K562 (cell line): ENCODE results near the gene UBE2J2. TPM values are rescaled to one million over a fixed set of nuclear protein-coding genes. Genes with fewer than 3 reads are reported as not detected.

Source experiments
- ATAC-seq: fragments of 200-7000 bp; cut with Tn5 transposase; 3 replicates; pipeline ENCODE4 v1.9.1; 2020; ENCODE audit warnings: moderate library complexity
- BruUV-seq: library from RNA; stranded (reverse); fragments of 400-500 nt; replicated peaks from 2 replicates; lab custom pipeline; 2021; lab: Mats Ljungman, UMichigan
- CTCF ChIA-PET: fragments of 300-600 bp; formaldehyde crosslinking; extraction: SDS; loops from one replicate; lab custom pipeline; 2021; ENCODE audit warnings: low intra/inter-chr PET ratio; lab: Yijun Ruan, JAX
- POLR2A ChIA-PET: fragments of 300-600, 350-650 bp; sonication (Branson Sonifier 250); formaldehyde crosslinking; extraction: SDS; loops from one replicate; lab custom pipeline; 2021; ENCODE audit warnings: antibody characterized with exemption, inconsistent platforms; lab: Yijun Ruan, JAX
- DNase-seq, 4 experiments: peaks; one replicate each; pipeline versions ENCODE4 v3.0.0 to v3.0.0-alpha.2; 2011 to 2018; ENCODE audit warnings: low spot score in 3 of 4, mixed read lengths in 3 of 4; ENCODE audit errors: extremely low read depth in 1 of 4
- FAIRE-seq: peaks from 2 replicates; lab custom pipeline; 2011; peaks lifted over from hg19 to GRCh38; lab: Jason Lieb, UNC
- H2AFZ ChIP-seq: 2 replicates; pipeline ENCODE4 v1.6.0; 2011; ENCODE audit warnings: low read depth, low read length, control low read depth, inconsistent platforms
- H3K27ac ChIP-seq: fragments of 200-600 bp; 3 replicates; pipeline ENCODE4 v1.8.0; 2011; ENCODE audit warnings: low read depth, mild to moderate bottlenecking, control low read depth, inconsistent platforms, low read length, moderate library complexity, mixed read lengths; ENCODE audit errors: extremely low read depth
- H3K27me3 ChIP-seq, 2 experiments: fragments of 300-600 bp in 1 of 2; 2 replicates in 1 of 2; 3 replicates in 1 of 2; pipeline versions ENCODE4 v1.6.0 to v1.8.0; 2011; ENCODE audit warnings: inconsistent platforms in 2 of 2, low read length in 2 of 2, mild to moderate bottlenecking in 1 of 2, mixed read lengths in 1 of 2, moderate library complexity in 1 of 2; ENCODE audit not compliant: control insufficient read depth in 2 of 2, insufficient read depth in 2 of 2
- H3K36me3 ChIP-seq: fragments of 300-600 bp; 3 replicates; pipeline ENCODE4 v1.8.0; 2011; ENCODE audit warnings: mild to moderate bottlenecking, low read length, inconsistent platforms; ENCODE audit not compliant: control insufficient read depth, insufficient read depth
- H3K4me1 ChIP-seq, 2 experiments: fragments of 200-600 bp in 1 of 2; replicated peaks in 1 of 2; 2 replicates in 1 of 2; 3 replicates in 1 of 2; pipeline versions ENCODE4 v1.5.1 to v1.8.0; 2011; ENCODE audit warnings: inconsistent platforms in 2 of 2, low read length in 2 of 2, mild to moderate bottlenecking in 1 of 2, mixed read lengths in 1 of 2, moderate library complexity in 1 of 2; ENCODE audit not compliant: control insufficient read depth in 2 of 2, insufficient read depth in 2 of 2
- H3K4me2 ChIP-seq: 2 replicates; pipeline ENCODE4 v1.6.1; 2011; ENCODE audit warnings: low read length, control low read depth, inconsistent platforms, mixed read lengths; ENCODE audit not compliant: insufficient read depth
- H3K4me3 ChIP-seq: fragments of 200-600 bp; sonication (generic), shearing (Covaris generic); 2 replicates; pipeline ENCODE4 v1.5.1; 2016; ENCODE audit warnings: control low read depth, inconsistent platforms
- H3K79me2 ChIP-seq: fragments of 200-600 bp; 3 replicates; pipeline ENCODE4 v1.8.0; 2011; ENCODE audit warnings: low read length, inconsistent platforms; ENCODE audit not compliant: control insufficient read depth, insufficient read depth
- H3K9ac ChIP-seq, 2 experiments: 2 replicates each; pipeline versions ENCODE4 v1.6.0 to v1.6.1; 2011; ENCODE audit warnings: low read depth in 2 of 2, low read length in 2 of 2, control low read depth in 1 of 2, inconsistent platforms in 1 of 2, mild to moderate bottlenecking in 1 of 2, mixed read lengths in 1 of 2; ENCODE audit not compliant: insufficient read depth in 1 of 2
- H3K9me1 ChIP-seq: one replicate; pipeline ENCODE4 v1.6.0; 2011; ENCODE audit warnings: inconsistent platforms, mild to moderate bottlenecking, low read length, moderate library complexity; ENCODE audit not compliant: control insufficient read depth, insufficient read depth
- H3K9me3 ChIP-seq: replicated peaks from 2 replicates; pipeline ENCODE4 v1.5.1; 2011; ENCODE audit warnings: low read depth, low read length, inconsistent platforms; ENCODE audit not compliant: control insufficient read depth, insufficient read depth
- H4K20me1 ChIP-seq: replicated peaks from 2 replicates; pipeline ENCODE4 v1.6.1; 2011; ENCODE audit warnings: low read length, inconsistent platforms, mixed read lengths; ENCODE audit not compliant: control insufficient read depth, insufficient read depth
- ATF7 ChIP-seq: fragments of 450-650 bp; IDR thresholded peaks from 2 replicates; pipeline ENCODE4 v1.7.1; 2014; ENCODE audit warnings: mild to moderate bottlenecking, moderate library complexity
- CCNT2 ChIP-seq: IDR thresholded peaks from 2 replicates; pipeline ENCODE4 v1.6.1; 2011; ENCODE audit warnings: borderline replicate concordance, low read depth, mild to moderate bottlenecking, moderate library complexity, mixed read lengths, low read length; ENCODE audit not compliant: insufficient read length; ENCODE audit errors: extremely low read depth
- GTF2E2 ChIP-seq: fragments of 200-800 bp; sonication (Bioruptor generic); IDR thresholded peaks from 2 replicates; pipeline ENCODE4 v1.6.1; 2016; ENCODE audit warnings: missing genetic modification characterization, missing compliant biosample characterization
- HCFC1 ChIP-seq: IDR thresholded peaks from 2 replicates; pipeline ENCODE4 v1.6.1; 2012; ENCODE audit warnings: low read depth, low read length, improper control_type of control experiment
- MECOM ChIP-seq: fragments of 250-450 bp; sonication (Bioruptor Pico); IDR thresholded peaks from 2 replicates; pipeline ENCODE4 v1.8.0; 2022; ENCODE audit warnings: inconsistent platforms
- PHF8 ChIP-seq: fragments of 200-600 bp; sonication (generic); IDR thresholded peaks from 2 replicates; pipeline ENCODE4 v1.6.1; 2012; ENCODE audit warnings: mixed run types, mild to moderate bottlenecking, inconsistent platforms, low read length, moderate library complexity, borderline replicate concordance
- POLR2AphosphoS2 ChIP-seq: IDR thresholded peaks from 2 replicates; pipeline ENCODE4 v1.6.1; 2012; ENCODE audit warnings: low read length, improper control_type of control experiment
- POLR2B ChIP-seq: fragments of 450-650 bp; IDR thresholded peaks from 2 replicates; pipeline ENCODE4 v1.6.1; 2018; ENCODE audit warnings: low read depth; ENCODE audit not compliant: partially characterized antibody
- PRMT5 ChIP-seq: sonication (generic); formaldehyde crosslinking; IDR thresholded peaks from 2 replicates; pipeline ENCODE4 v1.5.0; 2020; ENCODE audit warnings: missing genetic modification reagents
- RFX1 ChIP-seq: fragments of 450-650 bp; IDR thresholded peaks from 2 replicates; pipeline ENCODE4 v1.6.1; 2016; ENCODE audit warnings: mild to moderate bottlenecking, moderate library complexity
- SMARCA5 ChIP-seq: fragments of 450-650 bp; IDR thresholded peaks from 2 replicates; pipeline ENCODE4 v1.6.1; 2016
- TAF7 ChIP-seq: fragments of 450-650 bp; IDR thresholded peaks from 2 replicates; pipeline ENCODE4 v1.6.1; 2016; ENCODE audit warnings: missing genetic modification characterization, missing compliant biosample characterization
- TCF7 ChIP-seq: sonication (generic); IDR thresholded peaks from 2 replicates; pipeline ENCODE4 v1.6.1; 2016; ENCODE audit warnings: antibody characterized with exemption, borderline replicate concordance
- ZNF133 ChIP-seq: fragments of 250-450 bp; sonication (Bioruptor Pico); IDR thresholded peaks from 2 replicates; pipeline ENCODE4 v1.4.0; 2020; ENCODE audit warnings: mild to moderate bottlenecking
- WGBS: fragments of 100-300 bp; shearing (Covaris generic); methylation state at CpG from one replicate; pipeline ENCODE4 v1.1.6; 2016; ENCODE audit warnings: low coverage, mixed read lengths; ENCODE audit not compliant: insufficient coverage; ENCODE audit errors: missing lambda C conversion rate; 5-methylcytosine and 5-hydroxymethylcytosine counted together
- in situ Hi-C: fragments of 300-500 bp; cut with MboI; formaldehyde crosslinking; loops from 4 replicates; pipeline ENCODE4 v1.15.0; 2018; ENCODE audit warnings: inconsistent platforms, mixed read lengths
- intact Hi-C: fragments of 100-400 bp; cut with micrococcal nuclease; formaldehyde crosslinking; loops from 2 replicates; pipeline ENCODE4 v1.14.2; 2022
- polyA plus RNA-seq, 8 experiments: library from polyadenylated mRNA; depleted of rRNA in 4 of 8; stranded (reverse) in 5 of 8; unstranded in 3 of 8; fragments of >200 nt; fragmentation: Nextera tagmentation in 2 of 8; fragmentation: Illumina TruSeq in 1 of 8; extraction: Ambion mirVana in 2 of 8; extraction: Trizol in 1 of 8; gene quantifications; 2 replicates each; pipeline versions ENCODE4 v1.2.1 to v1.2.3, GENCODE V29; 2011 to 2014; ENCODE audit warnings: inconsistent platforms in 1 of 8, missing spikeins in 1 of 8
- total RNA-seq, 7 experiments: library from RNA; depleted of rRNA in 6 of 7; stranded (reverse); fragments of >200 nt in 6 of 7; fragmentation: Illumina TruSeq in 2 of 7; extraction: Trizol in 2 of 7; gene quantifications; 2 replicates each; pipeline versions ENCODE4 v1.2.1 to v1.2.3, GENCODE V29; 2011 to 2021; ENCODE audit warnings: low replicate concordance in 1 of 7
- TF ChIP-seq, protein P1 (sequence below): sonication (generic); formaldehyde crosslinking; IDR thresholded peaks from 2 replicates; pipeline ENCODE4 v1.8.0; 2022; ENCODE audit warnings: missing genetic modification reagents, mild to moderate bottlenecking, moderate library complexity, borderline replicate concordance
- TF ChIP-seq, protein P2 (sequence below): sonication (generic); formaldehyde crosslinking; IDR thresholded peaks from 2 replicates; pipeline ENCODE4 v1.5.0; 2020; ENCODE audit warnings: missing genetic modification reagents
- TF ChIP-seq, protein P3 (sequence below): sonication (generic); formaldehyde crosslinking; IDR thresholded peaks from 2 replicates; pipeline ENCODE4 v1.9.0; 2022; ENCODE audit warnings: mild to moderate bottlenecking, missing genetic modification reagents
- TF ChIP-seq, protein P4 (sequence below), 2 experiments: fragments of 450-650 bp in 1 of 2; sonication (generic) in 1 of 2; formaldehyde crosslinking in 1 of 2; IDR thresholded peaks in 1 of 2; conservative IDR thresholded peaks in 1 of 2; 2 replicates each; pipeline versions ENCODE4 v1.6.1 to v1.8.1; 2016 to 2023; ENCODE audit warnings: mild to moderate bottlenecking in 2 of 2, moderate library complexity in 2 of 2, inconsistent platforms in 1 of 2, missing genetic modification reagents in 1 of 2

Gene UBE2J2
- total and polyA plus RNA-seq, 9 of the 15 experiments (the other 6 are each of a cell fraction or from before 2014, with no cell fraction given): 0.93 to 112 (median 75.5) TPM

DNA sequence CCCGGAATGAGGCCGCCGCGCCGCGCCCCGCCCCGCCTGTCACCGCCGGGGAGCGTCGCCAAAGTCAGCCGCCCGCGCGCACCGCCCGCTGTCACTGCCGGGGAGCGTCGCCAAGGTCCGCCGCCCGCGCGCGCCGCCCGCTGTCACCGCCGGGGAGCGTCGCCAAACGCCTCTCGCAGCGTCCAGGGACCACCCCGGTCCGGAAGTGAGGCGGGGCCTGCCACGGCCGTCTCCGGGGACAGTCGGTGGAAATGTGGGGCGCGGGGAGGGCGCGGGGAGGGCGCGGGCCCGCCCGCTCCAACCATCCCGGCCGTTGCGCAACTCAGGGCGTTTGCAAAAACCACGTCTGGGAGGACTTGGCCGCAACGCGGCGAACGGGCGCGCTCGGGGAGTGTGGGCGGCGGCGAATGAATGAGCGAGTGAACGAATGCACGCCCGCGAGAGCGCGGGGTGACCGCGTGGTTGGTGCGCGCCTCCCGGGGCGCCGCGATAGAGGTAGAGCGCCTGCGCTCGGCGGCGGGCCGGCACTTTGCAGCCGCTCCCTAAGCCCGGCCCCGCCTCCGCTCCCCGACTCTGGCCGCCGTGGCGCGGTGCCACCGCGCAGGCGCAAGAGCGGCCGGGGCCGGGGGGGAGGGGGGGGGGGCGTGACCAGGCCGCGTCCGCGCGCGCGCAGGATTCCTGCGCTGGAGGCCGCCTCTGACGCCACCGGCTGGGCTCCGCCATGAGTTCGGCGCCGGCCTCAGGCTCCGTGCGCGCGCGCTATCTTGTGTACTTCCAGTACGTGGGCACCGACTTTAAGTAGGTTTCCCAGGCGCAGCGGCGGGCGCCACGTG lies 34.5 kb upstream of the UBE2J2 start, which contains the start of the genes ACAP3 and PUSL1:
Gene ACAP3 (minus strand): TSS at position 8 of the 833 bp plus-strand sequence. CDS start 115 bp downstream, outside the sequence.
Gene PUSL1 (plus strand): TSS at position 675 of the 833 bp plus-strand sequence. CDS start 47 bp downstream, at position 722.
- Histone ChIP-seq H3K9me1 (peaks cover 5% of the 10 kb centered on the region), H3K4me1 (peaks cover 41 to 97% of the 10 kb centered on the region in 2 experiments), H3K4me2 (peak within 1 kb of the TSS; percentile 88), H2AFZ (peak within 1 kb of the TSS; percentile 93), H3K27ac (peak within 1 kb of the TSS; percentile 96), H3K9ac (peak within 1 kb of the TSS; percentile 91 to 99), H3K4me3 (peak within 1 kb of the TSS; percentile 94), H3K27me3 (no peaks in the 10 kb centered on the region), H3K79me2 (peaks cover 54% of the 10 kb centered on the region), H3K36me3 (peaks cover 41% of the 10 kb centered on the region), H3K9me3 (no peaks in the 10 kb centered on the region), H4K20me1 (peaks cover 23% of the 10 kb centered on the region)
- ChIA-PET POLR2A (no interaction called here), CTCF (no interaction called here)
- ATAC-seq: peak; percentile 52
- WGBS: under 1% methylated on average over 94 of the region's 131 CpGs
- BruUV-seq: no TSS peak
- in situ Hi-C loops (no loop called here), intact Hi-C loops (loop anchor here (2.0 to 10.0 kb wide), 3 partner anchors 17 to 917 kb away; partner anchors contain the start of genes AURKAIP1, CPTP, INTS11 and SKI)
- peak; percentile 95 to 99 (median 97) for DNase-seq
- peak; percentile 71 for FAIRE-seq
- TF ChIP-seq CCNT2 (peak; percentile 65), GTF2E2 (tag) (no peak; the same call in 1 of the 2 replicates), TAF7 (tag) (no peak), MECOM (no peak), TCF7 (no peak), RFX1 (no peak), ZNF133 (CRISPR knock-in tag) (no peak), POLR2AphosphoS2 (no peak), ATF7 (peak; percentile 79), PRMT5 (CRISPR knock-in tag) (0 out of 2 replicates have a peak, but pooled peaks have one; percentile 55), HCFC1 (peak; percentile 42; the same call in 1 of the 2 replicates), SMARCA5 (no peak), PHF8 (peak; percentile 81; the same call in 1 of the 2 replicates), POLR2B (peak; percentile 21)
- TF ChIP-seq, protein P1, sequence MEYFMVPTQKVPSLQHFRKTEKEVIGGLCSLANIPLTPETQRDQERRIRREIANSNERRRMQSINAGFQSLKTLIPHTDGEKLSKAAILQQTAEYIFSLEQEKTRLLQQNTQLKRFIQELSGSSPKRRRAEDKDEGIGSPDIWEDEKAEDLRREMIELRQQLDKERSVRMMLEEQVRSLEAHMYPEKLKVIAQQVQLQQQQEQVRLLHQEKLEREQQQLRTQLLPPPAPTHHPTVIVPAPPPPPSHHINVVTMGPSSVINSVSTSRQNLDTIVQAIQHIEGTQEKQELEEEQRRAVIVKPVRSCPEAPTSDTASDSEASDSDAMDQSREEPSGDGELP (CRISPR knock-in tag): peak; percentile 63; the same call in 1 of the 2 replicates
- TF ChIP-seq, protein P2, sequence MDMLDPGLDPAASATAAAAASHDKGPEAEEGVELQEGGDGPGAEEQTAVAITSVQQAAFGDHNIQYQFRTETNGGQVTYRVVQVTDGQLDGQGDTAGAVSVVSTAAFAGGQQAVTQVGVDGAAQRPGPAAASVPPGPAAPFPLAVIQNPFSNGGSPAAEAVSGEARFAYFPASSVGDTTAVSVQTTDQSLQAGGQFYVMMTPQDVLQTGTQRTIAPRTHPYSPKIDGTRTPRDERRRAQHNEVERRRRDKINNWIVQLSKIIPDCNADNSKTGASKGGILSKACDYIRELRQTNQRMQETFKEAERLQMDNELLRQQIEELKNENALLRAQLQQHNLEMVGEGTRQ: no peak
- TF ChIP-seq, protein P3, sequence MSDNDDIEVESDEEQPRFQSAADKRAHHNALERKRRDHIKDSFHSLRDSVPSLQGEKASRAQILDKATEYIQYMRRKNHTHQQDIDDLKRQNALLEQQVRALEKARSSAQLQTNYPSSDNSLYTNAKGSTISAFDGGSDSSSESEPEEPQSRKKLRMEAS (CRISPR knock-in tag): peak; percentile 85
- TF ChIP-seq, protein P4, sequence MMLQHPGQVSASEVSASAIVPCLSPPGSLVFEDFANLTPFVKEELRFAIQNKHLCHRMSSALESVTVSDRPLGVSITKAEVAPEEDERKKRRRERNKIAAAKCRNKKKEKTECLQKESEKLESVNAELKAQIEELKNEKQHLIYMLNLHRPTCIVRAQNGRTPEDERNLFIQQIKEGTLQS (IDR thresholded peaks at IDR 0.05): peak; percentile 49; the same call in 1 of the 2 replicates
- TF ChIP-seq, protein P4 (CRISPR knock-in tag; conservative IDR thresholded peaks at IDR 0.05): peak; percentile 83; the same call in 1 of the 2 replicates
